KG1 (cell line): Measurements from ENCODE around the gene PAK2.
"Not testable (repeated sequence)": the region's sequence is repeated elsewhere in the genome, so short reads cannot be mapped to it uniquely, and the experiment has no call there.

Source experiments
- DNase-seq: peaks from one replicate; lab custom pipeline; 2025; lab: John Stamatoyannopoulos, UW

The PAK2 gene

DNA sequence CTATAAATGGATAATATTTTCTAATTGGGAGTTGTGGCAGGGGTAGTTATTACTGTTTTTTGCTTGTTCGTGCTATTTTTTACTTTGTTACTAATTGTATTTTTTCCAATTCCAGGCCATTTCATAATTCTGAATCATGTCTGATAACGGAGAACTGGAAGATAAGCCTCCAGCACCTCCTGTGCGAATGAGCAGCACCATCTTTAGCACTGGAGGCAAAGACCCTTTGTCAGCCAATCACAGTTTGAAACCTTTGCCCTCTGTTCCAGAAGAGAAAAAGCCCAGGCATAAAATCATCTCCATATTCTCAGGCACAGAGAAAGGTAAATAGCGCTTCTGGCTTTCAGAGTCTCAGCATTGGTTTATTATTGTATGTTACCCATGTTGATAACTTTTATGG is 42.9 kb downstream of the PAK2 start:
- DNase-seq, result no peak

DNA sequence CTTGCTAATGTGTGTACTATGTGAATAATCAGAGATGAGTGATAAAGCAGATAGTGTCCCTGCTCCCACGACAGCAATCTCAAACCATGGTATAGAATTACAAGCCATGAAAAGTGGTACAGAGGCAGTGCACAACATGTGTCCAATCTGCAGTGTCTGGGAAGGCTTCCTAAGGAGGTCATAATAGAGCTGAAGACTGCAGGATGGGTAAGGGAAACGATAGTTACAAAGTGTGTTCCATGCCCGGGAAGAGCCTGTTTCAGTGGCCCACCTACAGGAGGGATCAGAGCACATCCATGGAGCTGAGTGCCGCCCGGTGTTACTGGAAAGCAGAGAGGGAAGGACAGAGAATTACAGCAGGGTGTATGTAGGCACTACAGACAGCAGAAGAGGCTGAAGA is 48.9 kb downstream of the PAK2 start:
- DNase-seq, result no peak

DNA sequence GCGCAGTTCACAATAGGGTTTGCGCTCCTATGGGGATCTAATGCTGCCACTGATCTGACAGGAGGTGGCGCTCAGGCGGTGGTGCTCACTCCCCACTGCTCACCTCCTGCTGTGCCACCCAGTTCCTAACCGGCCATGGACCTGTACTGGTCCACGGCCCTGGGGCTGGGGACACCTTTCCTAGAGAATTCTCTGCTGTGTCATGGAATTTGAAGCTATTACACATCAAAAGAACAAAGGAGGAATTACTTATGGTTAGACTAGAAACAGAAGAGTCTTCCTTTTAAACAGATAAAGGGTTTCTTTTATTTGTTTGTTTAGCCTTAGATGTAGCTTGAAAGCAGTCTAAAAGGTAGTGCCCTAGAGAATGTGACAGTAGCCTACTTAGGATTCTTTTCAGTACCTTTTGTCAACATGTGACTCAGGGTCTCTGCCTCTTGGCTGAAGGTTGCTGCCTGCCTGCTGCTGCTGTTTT is 50.3 kb downstream of the PAK2 start:
- DNase-seq, result no peak

- no peak for DNase-seq
Observed at GRCh38 chr3:196790636-196791035, 51.0 kb downstream of the PAK2 start.

- DNase-seq, result no peak
Observed at GRCh38 chr3:196792771-196793170, 53.1 kb downstream of the PAK2 start.

- DNase-seq, result no peak
Observed at GRCh38 chr3:196793246-196793645, 53.6 kb downstream of the PAK2 start.

DNA sequence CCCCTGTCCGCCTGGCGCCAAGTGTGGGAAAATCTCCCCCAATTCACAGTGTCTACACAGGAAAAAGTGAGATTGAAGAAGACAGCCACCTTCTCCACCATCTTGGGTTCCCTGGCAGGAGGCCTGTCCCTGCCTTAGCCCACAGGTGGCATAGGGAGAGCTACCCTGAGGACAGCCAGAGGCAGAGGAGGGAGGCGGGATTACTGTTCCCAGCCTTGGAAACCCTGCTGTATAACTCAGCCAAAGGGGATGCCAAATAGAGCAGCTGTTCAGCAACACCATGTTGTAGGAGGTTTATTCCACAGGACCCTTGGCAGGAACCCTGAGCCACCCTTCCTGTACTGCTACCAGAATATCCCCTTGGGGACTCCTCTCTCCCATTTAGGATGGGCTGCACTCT is 54.8 kb downstream of the PAK2 start:
- DNase-seq, result no peak

- DNase-seq, result no peak
Observed at GRCh38 chr3:196796317-196796716, 56.7 kb downstream of the PAK2 start.

- DNase-seq, result no peak
Observed at GRCh38 chr3:196800742-196801434, 61.2 kb downstream of the PAK2 start.

DNA sequence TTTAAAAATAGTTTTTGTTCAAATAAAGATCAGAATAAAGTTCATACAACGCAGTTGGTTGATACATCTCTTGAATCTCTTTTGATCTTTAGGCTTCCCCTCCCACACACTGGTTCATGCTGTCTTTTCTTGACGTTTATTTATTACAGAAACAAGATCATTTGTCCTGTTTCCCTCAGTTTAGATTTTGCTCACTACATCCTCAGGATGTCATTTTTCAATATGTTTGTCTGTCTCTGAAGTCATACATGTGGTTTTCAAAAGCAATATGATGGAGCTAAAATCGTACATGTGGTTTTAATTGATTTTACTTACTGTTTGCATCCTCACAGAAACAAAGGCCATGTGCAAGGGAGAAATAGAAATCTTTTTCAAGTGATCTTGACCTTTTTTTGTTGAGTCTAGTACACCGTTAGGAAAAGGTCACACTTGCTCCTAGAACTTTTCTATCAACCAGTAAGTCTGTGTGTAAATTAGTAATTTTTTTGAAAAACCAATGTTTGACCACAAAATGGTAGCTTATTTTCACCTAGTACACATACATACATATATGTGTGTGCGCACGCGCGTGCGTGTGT is 64.3 kb downstream of the PAK2 start:
- DNase-seq, result no peak

DNA sequence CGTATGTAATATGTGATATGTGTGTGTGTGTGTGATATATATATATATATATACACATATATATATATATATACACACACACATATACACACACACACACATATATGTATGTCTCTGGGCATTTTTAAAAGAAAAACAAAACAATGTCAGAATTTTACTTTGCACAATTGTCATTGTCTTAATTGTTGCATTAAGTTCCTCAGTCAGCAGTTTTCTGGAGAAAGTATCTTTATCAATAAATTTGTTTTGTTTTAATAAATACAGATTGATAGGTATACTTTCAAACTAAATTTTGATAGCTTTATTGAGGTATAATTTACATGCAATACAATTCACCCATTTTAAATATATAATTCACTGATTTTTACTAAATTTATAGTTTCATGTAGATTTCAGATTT is 65.1 kb downstream of the PAK2 start:
- DNase-seq, result no peak

- no peak for DNase-seq
Observed at GRCh38 chr3:196810963-196811581, 71.4 kb downstream of the PAK2 start.

- no peak for DNase-seq
Observed at GRCh38 chr3:196812853-196813252, 73.2 kb downstream of the PAK2 start.

DNA sequence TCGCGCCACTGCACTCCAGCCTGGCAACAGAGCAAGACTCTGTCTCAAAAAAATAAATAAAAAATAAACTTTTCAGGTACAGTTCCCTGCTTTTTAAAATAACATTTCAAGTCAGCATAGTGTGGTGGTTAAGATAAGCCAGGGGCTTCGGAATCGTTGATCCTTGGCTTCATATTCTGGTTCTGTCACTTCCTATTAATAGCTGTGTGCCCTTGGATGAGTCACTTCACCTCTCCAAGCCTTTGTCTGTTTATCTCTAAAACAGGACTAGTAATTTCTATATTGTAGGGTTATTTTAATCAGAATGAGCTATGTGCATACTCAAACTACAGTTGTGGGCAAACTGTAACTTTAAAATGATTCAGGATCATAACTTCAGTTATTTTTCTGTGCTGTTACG is 74.2 kb downstream of the PAK2 start:
- DNase-seq, result no peak

GRCh38 chr3:196821806-196822355 is 82.2 kb downstream of the PAK2 start:
- no peak for DNase-seq

GRCh38 chr3:196829651-196830050 is 90.0 kb downstream of the PAK2 start:
- DNase-seq, result not testable (repeated sequence)

- no peak for DNase-seq
Observed at GRCh38 chr3:196835086-196835485, 95.4 kb downstream of the PAK2 start.

- not testable (repeated sequence) for DNase-seq
Observed at GRCh38 chr3:196836626-196837025, 97.0 kb downstream of the PAK2 start.

DNA sequence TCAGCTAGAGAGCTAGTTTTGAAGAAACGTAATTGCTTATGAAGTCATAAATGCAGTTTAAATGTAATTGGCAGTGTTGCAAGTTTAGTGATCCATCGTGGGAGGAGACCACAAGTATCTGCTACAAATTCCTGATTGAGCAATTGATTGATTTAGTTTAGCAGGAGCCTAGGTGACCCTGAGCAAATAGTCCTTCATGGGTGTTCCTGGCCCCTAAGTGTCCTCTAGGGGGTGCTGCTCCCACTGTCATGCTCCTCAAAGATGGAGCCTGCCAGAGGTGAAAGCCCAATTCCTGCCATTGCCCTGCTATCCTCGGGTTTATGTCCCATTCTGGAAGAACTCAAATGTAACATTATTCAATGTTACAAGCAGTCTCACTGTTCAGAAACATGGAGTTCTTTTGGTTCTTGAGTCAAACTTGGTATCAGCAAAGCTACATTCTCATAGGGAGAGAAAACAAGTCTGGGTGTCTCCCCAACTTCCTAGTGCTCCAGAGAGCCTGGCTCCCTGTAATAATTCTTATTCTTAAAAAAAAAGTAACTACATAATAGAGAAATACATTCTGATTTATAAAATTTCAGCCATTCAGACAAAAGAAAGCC is 98.3 kb downstream of the PAK2 start:
- DNase-seq, result peak; percentile 19

- DNase-seq, result not testable (repeated sequence)
Observed at GRCh38 chr3:196839351-196839750, 99.7 kb downstream of the PAK2 start.

DNA sequence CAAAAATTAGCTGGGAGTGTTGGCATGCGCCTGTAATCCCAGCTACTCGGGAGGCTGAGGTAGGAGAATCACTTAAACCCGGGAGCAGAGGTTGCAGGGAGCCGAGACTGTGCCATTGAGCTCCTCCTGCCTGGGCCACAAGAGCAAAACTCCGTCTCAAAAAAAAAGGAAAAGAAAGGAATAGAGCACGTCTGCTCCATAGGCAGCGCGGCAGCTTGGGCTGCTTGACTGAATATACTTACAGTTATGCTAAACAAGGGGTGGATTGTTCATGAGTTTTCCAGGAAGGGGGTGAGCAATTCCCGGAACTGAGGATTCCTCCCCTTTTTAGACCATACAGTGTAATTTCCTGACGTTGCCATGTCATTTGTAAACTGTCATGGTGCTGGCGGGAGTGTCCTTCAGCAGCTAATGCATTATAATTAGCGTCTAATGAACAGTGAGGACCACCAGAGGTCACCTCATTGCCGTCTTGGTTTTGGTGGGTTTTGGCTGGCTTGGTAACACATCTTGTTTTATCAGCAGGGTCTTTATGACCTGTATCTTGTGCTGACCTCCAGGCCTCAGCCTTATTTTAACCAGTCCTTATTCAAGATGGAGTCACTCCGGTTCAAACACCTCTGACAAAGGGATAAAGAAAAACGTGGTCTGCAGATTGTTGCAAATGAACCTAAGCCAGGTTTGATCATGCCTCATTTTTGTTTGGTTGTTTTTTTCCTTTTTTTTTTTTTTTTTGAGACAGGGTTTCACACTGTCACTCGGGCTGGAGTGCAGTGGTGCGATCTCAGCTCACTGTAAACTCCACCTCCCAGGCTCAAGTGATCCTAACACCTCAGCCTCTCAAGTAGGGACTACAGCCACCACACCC is 103.1 kb downstream of the PAK2 start:
- DNase-seq, result no peak
